ENCODE measurements around the gene ANGPT4. TPM values are rescaled to one million over a fixed set of nuclear protein-coding genes. Genes with fewer than 3 reads are reported as not detected.

Gene ANGPT4
- total RNA-seq: not detected in 2 replicates

GRCh38 chr20:916125-916799, at the start of gene ANGPT4:
TSS of gene ANGPT4 (minus strand) at chr20:916334. CDS start at chr20:916214, 120 bp downstream.

GRCh38 chr20:833450-834150, 82.5 kb downstream of the ANGPT4 start, which contains the start of gene FAM110A:
TSS of gene FAM110A (plus strand) at chr20:833715. CDS start at chr20:844805, 11,090 bp downstream.

Other genes starting within 250 kb of the ANGPT4 start
- gene SCRT2, start 240.5 kb downstream of the ANGPT4 start, total RNA-seq: not detected in 2 replicates
- 0.34 and 3.5 TPM in 2 replicates for gene SLC52A3, start 147.8 kb downstream of the ANGPT4 start, total RNA-seq
- 7.9 and 10.3 TPM in 2 replicates for gene FAM110A, start 82.6 kb downstream of the ANGPT4 start, total RNA-seq
- not detected in 2 replicates for gene RSPO4, start 86.0 kb upstream of the ANGPT4 start, total RNA-seq
- gene PSMF1, start 202.3 kb upstream of the ANGPT4 start, total RNA-seq: 16.4 and 35.7 TPM in 2 replicates